Stimulated activated CD4-positive, alpha-beta T cell treated with anti-CD3 and anti-CD28 coated beads, Interleukin-1b, Interleukin-23, amount 100 ng/mL, for 48 hours (primary cell): ENCODE measurements around the gene GOPC.

Experiments used
- DNase-seq: peaks from one replicate; pipeline ENCODE4 v3.0.0-alpha.2; 2020

Gene GOPC

GRCh38 chr6:117595099-117595923, 7.0 kb downstream of the GOPC start:
- DNase-seq = no peak

- no peak for DNase-seq
These were observed 9.1 kb downstream of the GOPC start for GRCh38 chr6:117592983-117593759.

- no peak for DNase-seq
These were observed 10.9 kb downstream of the GOPC start for GRCh38 chr6:117591405-117591804.

GRCh38 chr6:117590447-117590846, 11.9 kb downstream of the GOPC start:
- DNase-seq = no peak

GRCh38 chr6:117585647-117586046, 16.7 kb downstream of the GOPC start:
- DNase-seq = no peak

- no peak for DNase-seq
These were observed 28.1 kb downstream of the GOPC start for GRCh38 chr6:117574198-117574597.

- no peak for DNase-seq
These were observed 29.2 kb downstream of the GOPC start for GRCh38 chr6:117573006-117573680.

- no peak for DNase-seq
These were observed 33.4 kb downstream of the GOPC start for GRCh38 chr6:117568831-117569410.

GRCh38 chr6:117568247-117568646, 34.1 kb downstream of the GOPC start:
- no peak for DNase-seq

GRCh38 chr6:117564681-117565080, 37.6 kb downstream of the GOPC start:
- no peak for DNase-seq

- DNase-seq = no peak
These were observed 41.2 kb downstream of the GOPC start for GRCh38 chr6:117561128-117561527.

- DNase-seq = no peak
These were observed 43.0 kb downstream of the GOPC start for GRCh38 chr6:117559299-117559698.

- DNase-seq = no peak
These were observed 43.5 kb downstream of the GOPC start for GRCh38 chr6:117558818-117559217.

GRCh38 chr6:117557951-117558350, 44.4 kb downstream of the GOPC start:
- DNase-seq = no peak

- DNase-seq = peak; percentile 10
These were observed 46.3 kb downstream of the GOPC start for GRCh38 chr6:117555882-117556498.

- DNase-seq = no peak
These were observed 47.0 kb downstream of the GOPC start for GRCh38 chr6:117555262-117555849.

GRCh38 chr6:117553142-117553541, 49.2 kb downstream of the GOPC start:
- DNase-seq = no peak

GRCh38 chr6:117552618-117553017, 49.7 kb downstream of the GOPC start:
- DNase-seq = no peak

GRCh38 chr6:117550618-117551242, 51.6 kb downstream of the GOPC start:
- no peak for DNase-seq

GRCh38 chr6:117550078-117550600, 52.2 kb downstream of the GOPC start:
- no peak for DNase-seq

GRCh38 chr6:117549611-117550010, 52.7 kb downstream of the GOPC start:
- no peak for DNase-seq
